GM19351 (cell line): ENCODE results near the gene EIF5A.

Experiments
- ATAC-seq: cut with Tn5 transposase; IDR thresholded peaks from one replicate; pipeline ENCODE4 v1.9.1; 2021; ENCODE audit warnings: mild to moderate bottlenecking, moderate library complexity; ENCODE audit not compliant: unreplicated experiment

EIF5A gene

GRCh38 chr17:7284911-7285310 is 22.5 kb upstream of the EIF5A start:
- ATAC-seq, result no peak

DNA sequence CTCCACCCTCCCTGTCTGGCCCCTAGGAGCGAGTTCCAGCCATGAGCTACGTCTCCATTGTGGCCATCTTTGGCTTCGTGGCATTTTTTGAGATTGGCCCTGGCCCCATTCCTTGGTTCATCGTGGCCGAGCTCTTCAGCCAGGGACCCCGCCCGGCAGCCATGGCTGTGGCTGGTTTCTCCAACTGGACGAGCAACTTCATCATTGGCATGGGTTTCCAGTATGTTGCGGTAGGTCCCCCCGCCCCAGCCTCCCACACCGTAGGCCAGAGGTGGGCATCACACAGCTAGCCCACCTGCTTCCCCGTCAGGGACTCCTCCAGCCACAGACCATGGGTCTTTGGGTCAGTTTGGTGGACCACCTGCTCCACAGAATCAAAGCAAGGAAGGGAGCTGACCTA is 21.7 kb upstream of the EIF5A start:
- ATAC-seq, result no peak

- no peak for ATAC-seq
Observed at GRCh38 chr17:7289256-7290032, 18.0 kb upstream of the EIF5A start.

GRCh38 chr17:7290166-7290565 is 17.3 kb upstream of the EIF5A start:
- no peak for ATAC-seq

DNA sequence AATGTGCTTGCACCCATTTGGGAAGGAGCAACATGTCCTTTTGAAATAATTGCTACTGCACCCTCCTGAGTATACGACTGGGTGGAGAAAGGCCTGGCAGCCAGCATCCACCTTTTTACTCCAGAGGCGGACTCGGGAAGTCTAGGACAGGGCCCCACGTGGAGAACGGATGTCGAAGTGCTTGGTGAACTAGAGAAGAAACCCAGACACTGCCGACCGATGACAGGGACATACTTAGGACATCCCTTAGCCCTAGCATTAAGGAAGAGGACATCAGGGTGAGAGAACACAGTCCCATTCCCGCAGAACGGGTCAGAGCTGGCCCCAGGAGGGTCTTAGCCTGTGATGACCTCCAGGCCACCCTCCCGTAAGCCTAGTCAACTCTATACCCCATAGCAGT is 16.7 kb upstream of the EIF5A start:
- ATAC-seq, result no peak

DNA sequence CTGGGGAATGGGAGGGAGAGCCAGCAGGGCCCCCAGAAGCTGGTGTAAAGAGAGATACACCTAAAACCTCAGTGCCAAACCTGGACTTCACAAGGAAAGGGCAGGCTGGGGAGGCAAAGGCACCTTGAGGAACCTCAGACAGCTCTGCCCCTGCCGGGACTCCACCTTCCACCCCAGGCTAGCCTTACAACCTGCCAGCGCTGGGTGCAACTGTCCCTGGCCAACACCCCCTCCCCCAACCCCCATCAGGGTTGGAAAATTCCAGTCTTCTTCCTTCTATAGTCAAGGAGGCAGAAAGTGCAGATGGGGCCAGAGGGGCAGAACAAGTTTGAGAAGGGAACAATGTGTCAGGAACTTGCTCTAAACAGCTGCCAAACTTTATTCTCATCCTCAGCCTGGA is 15.2 kb upstream of the EIF5A start:
- no peak for ATAC-seq

DNA sequence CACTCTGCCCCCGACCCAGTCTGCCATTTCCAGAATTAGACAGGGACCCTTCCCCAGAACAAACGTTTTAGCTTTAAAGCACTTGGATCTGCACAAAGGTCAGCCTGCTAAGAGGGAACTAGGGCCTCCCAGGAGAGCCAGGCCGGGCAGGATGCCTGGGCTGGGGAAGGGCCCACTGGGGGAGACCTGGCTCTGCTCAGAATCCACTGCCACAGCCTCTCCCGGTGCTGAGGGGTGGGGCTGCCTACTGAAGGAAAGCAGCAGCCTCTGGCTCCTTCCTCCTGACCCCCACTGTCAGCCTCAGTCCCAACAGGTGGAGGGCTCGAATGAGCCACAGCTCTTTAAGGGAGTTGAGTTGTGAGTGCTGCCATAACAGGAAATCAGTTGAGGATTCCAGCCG is 14.7 kb upstream of the EIF5A start:
- no peak for ATAC-seq

GRCh38 chr17:7293159-7293558 is 14.3 kb upstream of the EIF5A start:
- ATAC-seq, result no peak

DNA sequence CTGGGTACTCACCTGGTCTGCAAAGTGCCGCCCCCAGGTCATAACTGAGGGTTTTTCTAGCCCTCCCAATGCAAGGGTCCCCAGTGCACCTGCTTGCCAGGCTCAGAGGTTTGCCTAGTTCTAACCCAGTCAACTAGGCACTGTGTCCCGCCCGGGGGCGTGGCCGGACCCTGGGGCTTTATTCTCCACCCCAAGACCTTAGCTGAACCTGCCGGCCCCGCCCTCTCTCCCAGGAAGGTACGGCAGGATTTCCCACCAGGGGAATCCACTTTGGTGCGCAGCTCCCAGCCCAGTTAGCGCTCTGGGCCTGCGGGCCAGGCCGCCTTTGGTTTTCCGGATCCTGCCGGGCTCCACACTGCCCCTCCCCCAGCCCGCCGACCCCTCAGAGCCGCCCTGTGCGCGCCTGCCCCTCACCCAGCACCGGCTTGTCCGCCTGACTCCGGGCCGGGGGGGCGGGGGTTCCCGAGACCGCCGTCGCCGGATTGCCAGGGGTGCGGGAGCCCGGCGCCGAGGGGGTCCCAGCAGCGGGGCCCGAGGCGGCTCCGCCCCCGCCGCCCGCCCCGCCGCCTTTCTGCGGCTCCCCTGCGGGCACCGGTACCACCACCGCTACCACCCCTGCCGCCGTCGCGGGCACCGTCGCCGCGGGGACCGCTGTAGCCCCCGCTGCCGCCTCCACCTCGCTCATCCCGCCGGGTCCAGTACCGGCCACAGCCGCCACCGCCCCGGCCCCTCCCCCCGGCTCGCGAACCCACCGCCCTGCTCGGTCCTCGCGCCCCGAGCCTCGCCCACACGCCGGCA is 13.4 kb upstream of the EIF5A start:
- ATAC-seq, result no peak

DNA sequence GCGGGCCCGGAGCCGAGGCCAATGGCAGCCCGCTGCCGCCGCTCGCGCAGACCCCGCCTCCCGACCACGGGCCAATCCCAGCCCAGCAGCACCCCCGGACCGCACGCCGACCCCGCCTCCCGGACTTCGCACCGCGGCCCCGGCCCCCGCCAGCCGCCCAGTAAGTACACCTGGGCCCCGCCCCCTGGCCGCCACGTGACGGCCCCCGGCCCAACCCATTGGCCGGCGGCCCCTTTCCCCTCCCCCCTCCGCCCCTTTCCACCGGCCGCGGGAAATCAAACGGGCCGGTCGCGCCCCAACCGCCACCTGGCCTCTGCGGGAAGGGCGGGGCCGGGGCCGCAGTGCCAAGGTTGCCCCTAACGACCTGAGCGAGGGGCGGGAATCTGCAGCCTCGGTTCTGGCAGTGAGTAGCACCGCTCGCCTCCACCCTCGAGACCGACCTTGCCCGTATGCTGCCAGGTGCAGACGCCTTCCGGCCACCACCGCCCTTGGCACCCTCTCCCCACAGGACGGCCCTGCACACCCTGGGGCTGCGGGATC is 12.7 kb upstream of the EIF5A start, which contains the start of gene YBX2:
YBX2 (minus strand) TSS at position 26 of the 540 bp plus-strand sequence. CDS start 139 bp downstream, outside the sequence.
- ATAC-seq, result no peak

GRCh38 chr17:7295230-7296180 is 11.9 kb upstream of the EIF5A start:
- ATAC-seq, result no peak

GRCh38 chr17:7296189-7296861 is 11.1 kb upstream of the EIF5A start:
- no peak for ATAC-seq

GRCh38 chr17:7304179-7304578 is 3.2 kb upstream of the EIF5A start:
- ATAC-seq, result no peak

- ATAC-seq, result no peak
Observed at GRCh38 chr17:7307686-7308624, 527 bp downstream of the EIF5A start.

DNA sequence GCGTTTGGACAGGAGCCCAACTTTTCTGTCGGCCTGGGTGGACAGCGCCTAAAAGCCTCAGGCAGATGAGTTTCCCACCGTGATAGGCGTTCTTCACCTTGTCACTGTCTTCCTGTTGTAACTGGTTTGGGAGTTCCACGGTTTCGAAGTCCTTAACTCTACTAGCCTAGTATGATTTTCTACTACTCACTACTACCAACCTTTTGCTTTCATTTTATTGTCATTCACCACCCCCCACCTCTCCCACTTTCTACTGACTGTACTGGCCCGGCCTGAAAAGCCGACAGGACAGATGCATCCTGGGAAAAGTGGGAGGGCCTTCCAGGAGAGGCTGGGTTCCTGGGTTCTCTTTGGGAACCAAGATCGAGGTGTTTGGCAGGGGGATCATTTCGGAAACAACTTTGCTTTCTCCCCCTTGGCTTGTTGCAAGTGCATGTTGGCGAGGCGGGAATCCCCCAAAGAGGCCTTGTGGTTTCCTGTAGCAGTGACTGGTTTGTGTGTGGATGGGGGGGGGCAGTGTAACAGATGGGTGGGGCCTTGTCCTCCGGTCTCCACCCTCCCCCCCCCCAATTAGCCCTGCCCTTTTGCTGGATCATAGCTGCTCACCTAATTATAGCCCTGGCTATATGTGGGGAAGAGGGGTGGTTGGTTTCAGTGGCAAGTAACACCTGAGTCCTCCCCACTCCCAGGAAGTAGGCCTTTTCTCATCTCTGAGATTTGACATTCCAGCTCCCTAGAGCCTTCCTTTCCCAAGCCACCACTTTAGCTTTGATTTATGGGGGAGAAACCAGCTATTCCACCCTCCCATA is 1.4 kb downstream of the EIF5A start:
- no peak for ATAC-seq

DNA sequence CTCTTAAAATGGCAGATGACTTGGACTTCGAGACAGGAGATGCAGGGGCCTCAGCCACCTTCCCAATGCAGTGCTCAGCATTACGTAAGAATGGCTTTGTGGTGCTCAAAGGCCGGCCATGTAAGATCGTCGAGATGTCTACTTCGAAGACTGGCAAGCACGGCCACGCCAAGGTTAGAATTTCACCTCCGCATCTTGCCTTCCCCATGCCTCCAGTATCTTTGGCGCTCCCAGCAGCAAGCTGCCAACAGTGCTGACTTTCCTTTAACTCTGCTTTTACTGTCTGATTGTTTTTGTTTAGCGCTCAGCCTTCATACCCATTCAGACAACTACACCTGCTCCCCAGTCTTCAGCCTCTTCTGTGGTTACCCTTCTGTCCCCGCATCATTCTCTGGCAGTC is 2.2 kb downstream of the EIF5A start:
- ATAC-seq, result no peak

GRCh38 chr17:7311110-7311705 is 3.8 kb downstream of the EIF5A start:
- no peak for ATAC-seq
